B cell (primary cell): ENCODE data around the gene ZNF821. TPM values are rescaled to one million over a fixed set of nuclear protein-coding genes. Genes with fewer than 3 reads are reported as not detected.

Experiments
- ATAC-seq: fragments of 200-7000 bp; cut with Tn5 transposase; one replicate; pipeline ENCODE4 v1.10.0; 2021; ENCODE audit warnings: low read depth, mild to moderate bottlenecking, moderate number of reproducible peaks, moderate library complexity
- CTCF ChIA-PET: fragments of 350-600 bp; sonication (Branson Sonifier 250); formaldehyde crosslinking; loops from one replicate; lab custom pipeline; 2021; ENCODE audit warnings: antibody characterized with exemption, inconsistent platforms; lab: Charles Lee
- POLR2A ChIA-PET: fragments of 350-600 bp; sonication (Branson Sonifier 250); formaldehyde crosslinking; loops from one replicate; lab custom pipeline; 2021; ENCODE audit warnings: antibody characterized with exemption; lab: Charles Lee
- DNase-seq: peaks from one replicate; pipeline ENCODE4 v3.0.0; 2013
- H2AFZ ChIP-seq: 2 replicates; pipeline ENCODE4 v1.6.1; 2012; ENCODE audit warnings: mild to moderate bottlenecking, low read depth, low read length; ENCODE audit not compliant: insufficient read depth, poor library complexity, severe bottlenecking
- H3K27ac ChIP-seq, 2 donors: 1 replicate in 1 of 2; 2 replicates in 1 of 2; pipeline ENCODE4 v1.5.1; 2012 to 2013; ENCODE audit warnings: low read length in 2 of 2, mild to moderate bottlenecking in 2 of 2, moderate library complexity in 1 of 2
- H3K27me3 ChIP-seq, 4 experiments: fragments of 200-600 bp in 1 of 4; sonication (generic) in 1 of 4; replicated peaks in 1 of 4; 1 replicate in 2 of 4; 2 replicates in 2 of 4; pipeline versions ENCODE4 v1.6.1 to v1.7.0; 2013 to 2016; ENCODE audit warnings: low read length in 3 of 4, mild to moderate bottlenecking in 2 of 4, mixed read lengths in 1 of 4, moderate library complexity in 1 of 4; ENCODE audit not compliant: insufficient read depth in 4 of 4, control insufficient read depth in 3 of 4; ENCODE audit errors: control extremely low read depth in 1 of 4
- H3K36me3 ChIP-seq, 2 experiments: replicated peaks in 1 of 2; 1 replicate in 1 of 2; 2 replicates in 1 of 2; pipeline versions ENCODE4 v1.6.1 to v1.7.1; 2013; ENCODE audit warnings: low read length in 1 of 2; ENCODE audit not compliant: insufficient read depth in 2 of 2, control insufficient read depth in 1 of 2; ENCODE audit errors: control extremely low read depth in 1 of 2, extremely low read depth in 1 of 2
- H3K4me1 ChIP-seq, 2 donors: fragments of 200-600 bp in 1 of 2; sonication (generic) in 1 of 2; 1 replicate in 1 of 2; 2 replicates in 1 of 2; pipeline versions ENCODE4 v1.5.1 to v1.6.1; 2013 to 2017; ENCODE audit warnings: low read length in 2 of 2; ENCODE audit not compliant: control insufficient read depth in 2 of 2, insufficient read depth in 2 of 2
- H3K4me2 ChIP-seq: replicated peaks from 2 replicates; pipeline ENCODE3; 2012; ENCODE audit warnings: mild to moderate bottlenecking, low read depth, low read length; ENCODE audit not compliant: poor library complexity, severe bottlenecking
- H3K4me3 ChIP-seq, 5 experiments: fragments of 200-600 bp in 1 of 5; sonication (generic) in 1 of 5; 1 replicate in 3 of 5; 2 replicates in 2 of 5; pipeline versions ENCODE4 v1.5.1 to v1.7.0; 2011 to 2016; ENCODE audit warnings: low read length in 4 of 5, mild to moderate bottlenecking in 4 of 5, low read depth in 2 of 5, control low read depth in 1 of 5, moderate library complexity in 1 of 5; ENCODE audit not compliant: insufficient read depth in 1 of 5; ENCODE audit errors: control extremely low read depth in 1 of 5, extremely low read depth in 1 of 5
- H3K79me2 ChIP-seq: fragments of 200-600 bp; sonication (generic); one replicate; pipeline ENCODE4 v1.6.0; 2016; ENCODE audit warnings: low read length; ENCODE audit not compliant: control insufficient read depth, insufficient read depth
- H3K9ac ChIP-seq: fragments of 200-600 bp; sonication (generic); 2 replicates; pipeline ENCODE4 v1.6.1; 2017; ENCODE audit warnings: mild to moderate bottlenecking, low read length, moderate library complexity
- H3K9me3 ChIP-seq, 3 donors: one replicate each; pipeline versions ENCODE4 v1.6.1 to v1.7.1; 2013; ENCODE audit warnings: low read length in 2 of 3; ENCODE audit not compliant: control insufficient read depth in 2 of 3, insufficient read depth in 1 of 3; ENCODE audit errors: control extremely low read depth in 1 of 3
- H4K20me1 ChIP-seq: 2 replicates; pipeline ENCODE4 v1.6.0; 2012; ENCODE audit warnings: mild to moderate bottlenecking, low read length; ENCODE audit not compliant: insufficient read depth, control insufficient read depth, poor library complexity, severe bottlenecking
- H3K27ac Mint-ChIP-seq: one replicate; pipeline ENCODE4 v1.8.0; 2021; ENCODE audit warnings: mixed read lengths
- H3K27me3 Mint-ChIP-seq: one replicate; pipeline ENCODE4 v1.8.0; 2021; ENCODE audit warnings: mixed read lengths
- H3K4me1 Mint-ChIP-seq: one replicate; pipeline ENCODE4 v1.8.0; 2021; ENCODE audit warnings: mixed read lengths
- H3K4me3 Mint-ChIP-seq: one replicate; pipeline ENCODE4 v1.8.0; 2021; ENCODE audit warnings: mixed read lengths
- H3K9me3 Mint-ChIP-seq: one replicate; pipeline ENCODE4 v1.8.0; 2022; ENCODE audit warnings: mixed read lengths; ENCODE audit not compliant: insufficient read depth
- CTCF ChIP-seq: fragments of 200-600 bp; IDR thresholded peaks from one replicate; pipeline ENCODE4 v1.8.0; 2022; ENCODE audit warnings: antibody characterized with exemption, mild to moderate bottlenecking
- EZH2 ChIP-seq: IDR thresholded peaks from 2 replicates; pipeline ENCODE4 v1.6.1; 2012; ENCODE audit warnings: borderline replicate concordance, low read depth, mild to moderate bottlenecking, moderate library complexity, low read length; ENCODE audit not compliant: insufficient read depth, poor library complexity, severe bottlenecking
- WGBS: methylation state at CpG from one replicate; pipeline ENCODE4 v1.1.5; 2013; ENCODE audit warnings: missing lambda C conversion rate; ENCODE audit not compliant: insufficient coverage; 5-methylcytosine and 5-hydroxymethylcytosine counted together
- intact Hi-C: fragments of 100-400 bp; cut with micrococcal nuclease; formaldehyde crosslinking; loops from one replicate; pipeline ENCODE4 v1.10.0; 2022
- polyA plus RNA-seq: library from polyadenylated mRNA; depleted of rRNA; stranded (reverse); fragments of >200 nt; gene quantifications from 2 replicates; pipeline ENCODE4 v1.2.3, GENCODE V29; 2012
- total RNA-seq, 2 donors: library from RNA; stranded (reverse); fragments of 120-200 nt in 1 of 2; gene quantifications; 1 replicate in 1 of 2; 2 replicates in 1 of 2; pipeline versions ENCODE4 v1.2.3 to v1.2.4, GENCODE V29; 2013 to 2022

Gene ZNF821
- total and polyA plus RNA-seq, 2 donors (not counting 1 experiment from before 2014, with no cell fraction given): 35.6 to 35.8 TPM

- Histone ChIP-seq H3K4me3 (peak overlapping the region; percentile 85 to 100 (median 99)), H3K27me3 (no peaks in the 10 kb centered on the region), H3K79me2 (peaks cover 70% of the 10 kb centered on the region), H4K20me1 (peaks cover 32% of the 10 kb centered on the region), H3K27ac (peak overlapping the region; percentile 83 to 88), H3K9me3 (no peaks in the 10 kb centered on the region), H3K9ac (peak overlapping the region; percentile 96), H2AFZ (peak overlapping the region; percentile 83), H3K4me2 (peak overlapping the region; percentile 90), H3K36me3 (no peaks in the 10 kb centered on the region), H3K4me1 (peaks cover 19 to 45% of the 10 kb centered on the region in 2 donors)
- no peak for TF ChIP-seq CTCF
- no peak for TF ChIP-seq EZH2
- DNase-seq: no peak
- Mint-ChIP-seq H3K27ac (peak overlapping the region; percentile 98), H3K9me3 (no peaks in the 10 kb centered on the region), H3K4me3 (peak overlapping the region; percentile 97), H3K27me3 (no peaks in the 10 kb centered on the region), H3K4me1 (peaks cover 28% of the 10 kb centered on the region)
- ChIA-PET CTCF (interaction anchor here (2.1 to 8.1 kb wide), 2 partner anchors 12 to 87 kb away, joined by 6 to 69 read pairs; partner anchors contain the start of genes AP1G1 and ZNF821), POLR2A (interaction anchor here (0.6 to 4.9 kb wide), 4 partner anchors 12 to 331 kb away, joined by 3 to 37 read pairs (median 18); partner anchors contain the start of genes AP1G1 and ZNF821)
- 0% methylated on average over 41 of the region's 44 CpGs for WGBS
- intact Hi-C loops: loop anchor here (1.0 to 5.0 kb wide), 9 partner anchors 12 to 334 kb away; partner anchors contain the start of genes DHODH, DHX38, PHLPP2 and TXNL4B
- ATAC-seq: peak; percentile 29
Observed at GRCh38 chr16:71895679-71896365, 11.8 kb upstream of the ZNF821 start.
